GM19395 (cell line): ENCODE data around the gene TMBIM1.

Source experiments
- ATAC-seq: cut with Tn5 transposase; IDR thresholded peaks from one replicate; pipeline ENCODE4 v1.9.1; 2021; ENCODE audit warnings: mild to moderate bottlenecking, moderate library complexity; ENCODE audit not compliant: unreplicated experiment

TMBIM1 gene

GRCh38 chr2:218293715-218294429 is 1.6 kb upstream of the TMBIM1 start:
- ATAC-seq: no peak

DNA sequence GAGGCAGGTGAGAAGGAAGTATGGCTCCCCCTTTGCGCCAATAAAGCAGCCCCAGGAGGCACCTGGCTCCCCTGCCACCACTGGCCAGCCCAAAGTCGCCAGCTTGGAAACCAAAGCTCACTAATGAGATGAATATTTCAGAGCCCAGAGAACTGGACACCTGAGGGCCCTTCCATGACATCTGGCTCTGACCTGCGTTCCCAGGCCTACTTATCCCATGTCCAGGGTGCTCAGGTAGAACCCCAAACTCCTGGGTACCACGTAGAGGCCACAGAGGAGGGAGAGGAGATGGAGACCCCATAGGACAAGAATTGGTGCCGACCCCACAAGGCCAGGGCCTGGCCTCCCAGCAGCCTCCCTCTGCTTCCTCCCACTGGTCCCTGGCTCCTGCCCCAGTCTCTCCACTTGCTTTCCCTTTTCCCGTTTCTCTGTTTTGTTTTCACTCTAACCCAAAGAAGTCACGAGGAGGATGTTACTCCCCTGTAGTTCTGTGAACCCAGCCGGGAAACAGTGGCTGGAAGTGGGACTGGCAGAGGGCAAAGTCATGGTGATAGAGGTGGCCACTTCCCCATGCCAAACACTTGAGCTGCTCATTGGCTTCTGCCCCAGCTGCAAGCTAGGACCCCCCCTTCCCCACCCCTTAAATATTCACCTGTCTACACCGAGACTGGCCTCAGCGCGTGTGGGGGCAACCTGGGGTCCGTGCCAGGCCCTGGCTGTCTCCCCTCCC is 820 bp downstream of the TMBIM1 start:
- ATAC-seq: no peak

DNA sequence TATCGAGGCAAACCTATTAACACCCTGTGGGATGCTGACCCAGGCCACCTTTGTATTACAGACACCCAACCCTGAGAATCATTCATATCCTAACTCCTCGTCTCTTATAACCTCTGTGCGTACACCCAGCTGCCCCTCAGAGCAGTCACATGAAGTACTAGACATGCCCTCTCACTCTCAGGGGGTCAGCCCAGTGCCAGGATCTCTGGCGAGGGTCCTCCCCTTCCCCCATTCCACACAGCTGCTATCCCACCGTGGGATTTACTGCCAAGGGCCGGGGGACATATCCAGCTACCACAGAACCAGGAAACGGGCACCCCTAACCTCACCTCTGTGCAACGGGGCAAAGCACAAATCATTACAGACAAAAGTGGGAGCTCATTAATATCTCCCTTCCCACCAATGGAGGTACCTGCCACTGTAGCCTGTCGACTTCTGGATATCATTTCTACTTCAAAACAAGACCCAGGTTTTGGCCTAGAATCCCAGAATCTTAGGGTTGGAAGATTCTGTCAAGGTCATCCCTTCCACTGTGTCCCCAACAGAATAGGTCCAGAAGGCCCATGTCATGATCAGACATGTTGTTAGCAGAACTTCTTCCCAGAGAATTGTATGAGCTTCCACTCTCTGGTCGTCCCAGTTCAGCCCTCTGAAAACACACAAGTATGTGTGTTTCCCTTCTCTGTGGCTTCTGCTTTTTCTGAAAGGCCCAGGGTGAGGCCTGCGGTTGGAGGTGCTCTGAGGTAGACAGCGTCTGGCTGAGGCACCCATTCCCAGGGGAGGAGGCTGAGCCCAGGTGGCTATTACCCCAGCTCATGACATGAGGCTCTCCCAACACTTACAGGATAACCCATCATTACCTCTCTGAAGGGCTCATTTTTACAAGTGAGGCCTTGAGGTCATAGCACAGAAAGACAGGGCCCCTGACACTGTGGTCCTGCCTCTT is 1.7 kb downstream of the TMBIM1 start:
- peak; percentile 54 for ATAC-seq

- ATAC-seq: no peak
These were observed 2.5 kb downstream of the TMBIM1 start for GRCh38 chr2:218289639-218290315.

GRCh38 chr2:218286570-218287459 is 5.5 kb downstream of the TMBIM1 start:
- ATAC-seq: peak; percentile 70

DNA sequence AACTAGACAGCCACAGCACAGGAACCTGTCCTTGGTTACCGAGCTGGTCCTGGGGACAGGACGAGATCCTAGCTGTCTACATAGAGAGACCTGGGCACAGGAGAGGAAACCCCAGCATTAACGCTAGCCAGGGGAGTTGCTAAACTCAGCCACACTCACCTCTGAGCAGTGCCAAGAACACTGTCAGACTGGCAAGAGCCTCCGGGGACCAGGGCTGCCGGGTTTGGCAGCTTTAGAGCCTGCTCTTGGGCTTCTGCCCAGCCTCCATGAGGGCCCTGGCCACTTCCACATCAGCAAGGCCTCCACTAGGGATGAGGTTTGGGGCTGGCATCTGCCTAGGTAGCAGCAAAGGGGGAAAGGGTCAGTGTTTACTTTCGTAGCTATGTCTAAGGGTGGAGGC is 6.7 kb downstream of the TMBIM1 start:
- ATAC-seq: no peak

DNA sequence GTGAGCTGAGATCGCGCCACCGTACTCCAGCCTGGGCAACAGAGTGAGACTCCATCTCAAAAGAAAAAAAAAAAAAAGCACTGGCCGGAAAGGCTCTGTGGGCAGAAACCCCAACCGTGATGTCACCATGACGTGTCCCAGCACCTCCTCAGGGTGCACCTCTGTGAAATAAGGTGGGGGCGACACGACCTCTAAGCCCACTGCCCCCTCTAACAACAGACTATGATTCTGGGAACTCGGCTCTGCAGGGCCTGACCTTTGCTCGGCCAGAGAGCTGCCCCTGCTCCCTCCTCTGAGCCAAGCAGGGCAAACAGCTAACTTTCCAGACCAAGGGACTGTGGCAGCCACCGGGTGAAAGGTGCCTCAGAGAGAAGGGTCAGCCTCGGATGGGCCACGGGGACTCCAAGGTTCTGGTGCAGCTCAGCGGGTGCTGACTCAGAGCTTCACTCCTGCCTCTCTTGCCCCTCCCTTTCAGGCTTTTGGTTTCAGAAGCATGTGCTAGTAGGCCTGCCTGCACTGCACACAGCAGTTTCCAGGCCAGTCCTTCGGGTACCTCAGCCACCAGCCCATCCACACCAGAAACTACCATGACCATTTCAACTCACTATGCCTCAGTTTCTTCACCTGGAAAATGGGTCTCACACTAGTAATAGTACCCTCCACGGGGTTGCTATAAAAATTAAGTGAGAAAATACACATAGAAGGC is 8.0 kb downstream of the TMBIM1 start:
- ATAC-seq: peak; percentile 50

- ATAC-seq: no peak
These were observed 9.9 kb downstream of the TMBIM1 start for GRCh38 chr2:218282173-218282991.

DNA sequence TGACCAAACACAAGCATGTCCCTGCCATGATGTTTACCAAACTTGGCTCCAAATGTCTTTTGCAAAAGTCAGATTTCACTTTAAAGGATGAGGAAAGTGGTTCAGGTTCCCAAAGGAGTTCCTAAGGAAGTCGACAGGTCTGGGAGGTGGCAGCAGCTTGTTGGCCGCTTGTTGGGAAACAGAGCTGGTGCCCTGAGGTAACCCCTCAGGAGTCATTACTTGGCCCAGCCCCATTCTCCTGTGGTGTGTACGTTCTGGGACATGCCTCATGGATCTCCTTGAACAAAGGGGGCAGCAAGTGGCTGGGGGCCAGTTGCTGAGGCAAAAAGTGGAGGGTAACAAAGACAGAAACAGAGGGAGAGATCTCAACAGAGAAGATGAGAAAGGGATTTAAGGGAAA is 10.9 kb downstream of the TMBIM1 start:
- ATAC-seq: no peak

- no peak for ATAC-seq
These were observed 11.9 kb downstream of the TMBIM1 start for GRCh38 chr2:218280260-218280870.

- no peak for ATAC-seq
These were observed 13.6 kb downstream of the TMBIM1 start for GRCh38 chr2:218278531-218279360.

DNA sequence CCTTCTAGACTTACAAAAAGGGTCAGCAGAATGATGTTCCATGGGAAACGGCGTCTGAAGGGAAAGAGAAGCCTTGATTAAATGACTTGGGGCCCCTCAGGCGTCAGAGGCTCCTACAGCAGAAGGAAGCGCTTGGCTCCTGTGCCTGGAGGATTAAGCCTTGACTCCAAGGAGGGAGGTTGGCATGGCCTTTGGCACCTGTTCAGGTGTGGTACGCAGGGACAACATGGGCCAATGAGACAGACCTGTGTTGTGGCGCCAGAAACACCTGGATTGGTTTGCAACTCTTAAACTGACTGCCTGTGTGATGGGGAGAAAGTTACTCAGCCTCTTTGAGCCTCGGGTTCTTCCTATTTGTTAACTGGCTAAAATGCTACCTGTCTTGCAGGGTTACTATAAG is 14.4 kb downstream of the TMBIM1 start:
- no peak for ATAC-seq

DNA sequence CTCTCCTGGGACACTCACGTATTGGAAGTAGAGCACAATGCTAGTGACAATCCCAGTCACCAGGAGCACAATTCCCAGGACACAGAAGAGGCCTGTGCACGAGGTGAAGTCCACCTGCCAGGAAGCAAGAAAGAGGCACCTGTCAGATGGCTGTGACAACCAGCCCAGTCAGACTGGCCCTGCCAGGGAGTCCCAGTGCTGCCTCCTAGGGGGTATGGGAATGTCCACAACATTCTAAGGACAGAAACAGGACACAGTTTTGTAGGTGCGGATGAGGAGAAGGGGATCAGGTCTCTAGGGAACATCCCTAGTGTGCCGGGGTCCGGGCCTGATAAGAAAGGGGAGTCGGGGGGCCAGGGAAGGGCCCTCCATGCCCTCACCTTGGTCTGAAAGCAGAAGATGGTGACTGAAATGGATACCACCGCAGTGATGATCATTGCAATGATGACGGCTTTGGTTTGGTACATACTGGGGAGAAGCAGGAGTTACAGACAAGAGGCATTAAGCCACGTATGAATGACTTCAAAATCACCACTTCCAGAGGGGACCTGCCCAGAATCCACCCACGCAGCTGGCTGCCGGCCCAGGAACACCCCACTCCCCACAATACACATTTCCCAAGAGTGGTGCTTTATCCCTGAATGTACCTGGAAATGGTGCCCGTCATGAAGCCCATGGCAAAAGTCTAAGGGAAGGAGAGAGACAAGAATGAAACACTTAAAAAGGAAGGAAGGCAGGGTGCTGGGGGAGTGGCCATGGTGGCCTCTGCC is 15.1 kb downstream of the TMBIM1 start:
- no peak for ATAC-seq

DNA sequence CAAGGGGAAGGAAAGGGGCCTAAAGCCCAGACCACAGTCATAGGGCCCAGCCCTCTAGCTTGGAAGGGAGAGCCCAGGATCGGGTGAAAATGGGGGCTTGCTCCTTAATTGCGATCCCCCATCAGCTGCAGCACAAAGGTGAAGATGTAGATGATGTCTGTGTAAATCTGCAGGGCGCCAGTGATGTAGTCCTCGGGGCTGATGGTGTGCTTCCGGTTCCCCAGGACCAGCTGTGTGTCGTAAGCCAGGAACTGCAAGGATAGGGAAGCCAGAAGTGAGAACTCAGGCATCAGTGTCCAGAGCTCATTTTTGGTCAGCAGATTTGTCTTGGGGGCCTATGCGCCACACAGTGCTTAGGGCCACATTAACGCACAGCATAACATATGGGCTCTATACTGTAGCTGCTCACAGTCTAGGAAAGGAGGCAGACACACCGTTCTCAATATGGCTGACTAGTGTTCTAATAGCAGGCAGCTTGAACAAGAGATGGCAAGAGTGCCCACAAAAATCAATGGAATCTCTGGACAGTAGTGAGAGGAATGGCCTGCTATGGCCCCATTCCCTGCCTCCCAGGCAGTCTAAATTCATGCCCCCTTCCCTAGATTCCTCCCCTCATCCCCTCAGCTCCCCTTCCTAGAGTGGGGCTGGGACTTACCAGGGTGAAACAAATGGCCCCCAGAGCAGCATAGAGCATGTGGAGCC is 16.8 kb downstream of the TMBIM1 start:
- no peak for ATAC-seq

GRCh38 chr2:218274586-218274985 is 17.7 kb downstream of the TMBIM1 start:
- ATAC-seq: no peak

DNA sequence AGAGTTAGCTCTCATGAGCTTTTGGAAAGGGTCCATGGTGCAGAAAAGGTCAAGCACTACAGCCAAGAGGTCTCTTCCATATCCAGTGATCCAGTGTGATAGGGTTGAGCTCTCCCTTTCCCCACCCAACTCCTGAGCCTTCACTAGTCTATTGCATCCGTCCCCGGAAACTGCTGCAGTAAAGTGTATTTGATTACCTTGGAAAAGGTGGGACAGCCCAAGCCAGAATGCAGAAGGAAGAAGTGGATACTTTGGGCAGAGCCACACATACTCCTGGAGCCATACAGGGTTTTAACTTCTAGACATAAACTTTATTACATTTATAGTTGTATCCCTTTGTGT is 18.4 kb downstream of the TMBIM1 start:
- no peak for ATAC-seq
